ENCODE data around the gene PHLDA2.

DNA sequence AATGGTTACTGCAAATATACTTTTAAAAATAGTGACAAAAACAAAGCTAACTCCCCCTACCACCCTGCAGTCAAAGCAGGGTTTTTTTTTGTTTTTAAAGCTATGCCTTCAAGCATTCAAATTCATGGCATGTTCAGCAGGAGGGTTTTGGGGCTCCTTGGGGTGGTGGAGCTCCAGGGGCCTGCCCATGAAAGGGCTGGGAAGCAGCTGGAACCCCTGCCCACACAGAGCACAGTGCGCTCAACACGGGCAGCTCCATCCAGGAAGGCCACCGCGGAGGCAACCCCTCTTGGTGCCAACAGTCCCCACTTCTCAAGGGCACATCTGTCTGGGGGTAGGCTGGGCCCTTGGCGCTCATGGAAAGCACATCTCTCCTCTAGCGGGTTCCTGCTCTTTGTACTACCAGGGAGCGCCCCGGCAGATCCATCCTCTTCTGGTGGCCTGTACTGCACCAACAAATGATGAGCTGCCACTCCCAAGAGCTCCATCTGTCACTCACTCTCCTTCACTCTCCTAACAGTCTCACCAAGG lies 16.6 kb upstream of the PHLDA2 start:
- no peak for TF ChIP-seq POLR2AphosphoS5 (IDR thresholded peaks at IDR 0.05; ENCODE audit: low read depth, low read length)
- TF ChIP-seq, protein P1, sequence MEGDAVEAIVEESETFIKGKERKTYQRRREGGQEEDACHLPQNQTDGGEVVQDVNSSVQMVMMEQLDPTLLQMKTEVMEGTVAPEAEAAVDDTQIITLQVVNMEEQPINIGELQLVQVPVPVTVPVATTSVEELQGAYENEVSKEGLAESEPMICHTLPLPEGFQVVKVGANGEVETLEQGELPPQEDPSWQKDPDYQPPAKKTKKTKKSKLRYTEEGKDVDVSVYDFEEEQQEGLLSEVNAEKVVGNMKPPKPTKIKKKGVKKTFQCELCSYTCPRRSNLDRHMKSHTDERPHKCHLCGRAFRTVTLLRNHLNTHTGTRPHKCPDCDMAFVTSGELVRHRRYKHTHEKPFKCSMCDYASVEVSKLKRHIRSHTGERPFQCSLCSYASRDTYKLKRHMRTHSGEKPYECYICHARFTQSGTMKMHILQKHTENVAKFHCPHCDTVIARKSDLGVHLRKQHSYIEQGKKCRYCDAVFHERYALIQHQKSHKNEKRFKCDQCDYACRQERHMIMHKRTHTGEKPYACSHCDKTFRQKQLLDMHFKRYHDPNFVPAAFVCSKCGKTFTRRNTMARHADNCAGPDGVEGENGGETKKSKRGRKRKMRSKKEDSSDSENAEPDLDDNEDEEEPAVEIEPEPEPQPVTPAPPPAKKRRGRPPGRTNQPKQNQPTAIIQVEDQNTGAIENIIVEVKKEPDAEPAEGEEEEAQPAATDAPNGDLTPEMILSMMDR (IDR thresholded peaks at IDR 0.05): no peak

Data from Panc1 (cell line).